MM.1S (cell line): ENCODE data around the gene CDC14A.

ENCODE experiments used
- DNase-seq: peaks from one replicate; pipeline ENCODE4 v3.0.0-alpha.2; 2015
- H2AFZ ChIP-seq: fragments of 300-600 bp; sonication (generic); 2 replicates; pipeline ENCODE4 v1.6.0; 2016; ENCODE audit warnings: antibody characterized with exemption, low read length
- H3F3A ChIP-seq: fragments of 300-600 bp; sonication (generic); 2 replicates; pipeline ENCODE4 v1.6.1; 2016; ENCODE audit warnings: mild to moderate bottlenecking, antibody characterized with exemption, low read length, moderate library complexity, mixed read lengths; ENCODE audit not compliant: insufficient read depth
- H3K27ac ChIP-seq: fragments of 300-600 bp; sonication (generic); 2 replicates; pipeline ENCODE4 v1.5.1; 2016; ENCODE audit warnings: mild to moderate bottlenecking, low read length
- H3K27me3 ChIP-seq: fragments of 300-600 bp; sonication (generic); replicated peaks from 2 replicates; pipeline ENCODE4 v1.6.0; 2016; ENCODE audit warnings: low read length; ENCODE audit not compliant: insufficient read depth
- H3K36me3 ChIP-seq: fragments of 300-600 bp; sonication (generic); replicated peaks from 2 replicates; pipeline ENCODE4 v1.6.1; 2016; ENCODE audit warnings: mild to moderate bottlenecking, low read length, mixed read lengths; ENCODE audit not compliant: insufficient read depth
- H3K4me1 ChIP-seq: fragments of 300-600 bp; sonication (generic); 2 replicates; pipeline ENCODE4 v1.6.1; 2016; ENCODE audit warnings: low read length, mixed read lengths
- H3K4me2 ChIP-seq: fragments of 300-600 bp; sonication (generic); 2 replicates; pipeline ENCODE4 v1.6.0; 2016; ENCODE audit warnings: low read depth, low read length
- H3K4me3 ChIP-seq: fragments of 300-600 bp; sonication (generic); 2 replicates; pipeline ENCODE4 v1.5.1; 2016; ENCODE audit warnings: low read length, mixed read lengths
- H3K79me2 ChIP-seq: fragments of 300-600 bp; sonication (generic); 2 replicates; pipeline ENCODE4 v1.6.1; 2016; ENCODE audit warnings: mixed run types, low read length, mixed read lengths
- H3K9ac ChIP-seq: fragments of 300-600 bp; sonication (generic); 2 replicates; pipeline ENCODE4 v1.6.1; 2016; ENCODE audit warnings: low read length, mixed read lengths
- H3K9me2 ChIP-seq: fragments of 300-600 bp; sonication (generic); replicated peaks from 2 replicates; pipeline ENCODE4 v1.6.1; 2016; ENCODE audit warnings: mild to moderate bottlenecking, low read length, mixed read lengths; ENCODE audit not compliant: insufficient read depth
- H3K9me3 ChIP-seq: fragments of 300-600 bp; sonication (generic); replicated peaks from 2 replicates; pipeline ENCODE4 v1.6.1; 2016; ENCODE audit warnings: mild to moderate bottlenecking, low read length, mixed read lengths; ENCODE audit not compliant: insufficient read depth
- H4K20me1 ChIP-seq: fragments of 300-600 bp; sonication (generic); 2 replicates; pipeline ENCODE4 v1.6.1; 2016; ENCODE audit warnings: mild to moderate bottlenecking, low read length, moderate library complexity, mixed read lengths; ENCODE audit not compliant: insufficient read depth
- CTCF ChIP-seq: fragments of 300-600 bp; sonication (generic); IDR thresholded peaks from 2 replicates; pipeline ENCODE4 v1.5.1; 2016; ENCODE audit warnings: antibody characterized with exemption, low read length, mixed read lengths
- EZH2 ChIP-seq: fragments of 300-600 bp; sonication (generic); optimal IDR thresholded peaks from 2 replicates; pipeline ENCODE3; 2017; ENCODE audit warnings: low read depth, mild to moderate bottlenecking, antibody characterized with exemption, low read length, mixed read lengths
- EZH2phosphoT487 ChIP-seq: fragments of 300-600 bp; sonication (generic); IDR thresholded peaks from 2 replicates; pipeline ENCODE4 v1.6.1; 2018; ENCODE audit warnings: antibody characterized with exemption, low read length

Gene CDC14A

GRCh38 chr1:100510451-100510850 is 158.1 kb downstream of the CDC14A start:
- Histone ChIP-seq H3K79me2 (no peaks in the 10 kb centered on the region), H3K9me2 (no peaks in the 10 kb centered on the region), H3K4me3 (no peak overlapping the region), H3K27me3 (no peaks in the 10 kb centered on the region), H4K20me1 (no peaks in the 10 kb centered on the region), H3K9me3 (no peaks in the 10 kb centered on the region), H3K4me2 (no peak overlapping the region), H3F3A (no peaks in the 10 kb centered on the region), H3K9ac (no peak overlapping the region), H3K4me1 (no peaks in the 10 kb centered on the region), H3K36me3 (no peaks in the 10 kb centered on the region), H2AFZ (no peak overlapping the region), H3K27ac (no peak overlapping the region)
- no peak for DNase-seq
- TF ChIP-seq EZH2phosphoT487 (no peak), EZH2 (no peak), CTCF (no peak)

- TF ChIP-seq CTCF (no peak), EZH2 (no peak), EZH2phosphoT487 (no peak)
- H3K36me3 ChIP-seq: no peaks in the 10 kb centered on the region
- H3K9me2 ChIP-seq: no peaks in the 10 kb centered on the region
- H3K9ac ChIP-seq: no peak overlapping the region
- no peaks in the 10 kb centered on the region for H3F3A ChIP-seq
- no peak overlapping the region for H3K4me3 ChIP-seq
- H2AFZ ChIP-seq: no peak overlapping the region
- H3K4me2 ChIP-seq: no peak overlapping the region
- DNase-seq: no peak
- H3K27ac ChIP-seq: no peak overlapping the region
- H3K4me1 ChIP-seq: no peaks in the 10 kb centered on the region
- no peaks in the 10 kb centered on the region for H3K27me3 ChIP-seq
- no peaks in the 10 kb centered on the region for H4K20me1 ChIP-seq
- H3K9me3 ChIP-seq: no peaks in the 10 kb centered on the region
- H3K79me2 ChIP-seq: no peaks in the 10 kb centered on the region
Measured at GRCh38 chr1:100511058-100511457, 158.8 kb downstream of the CDC14A start.

GRCh38 chr1:100511773-100512172 is 159.5 kb downstream of the CDC14A start:
- H3K4me3 ChIP-seq: no peak overlapping the region
- H3K27me3 ChIP-seq: no peaks in the 10 kb centered on the region
- H3F3A ChIP-seq: no peaks in the 10 kb centered on the region
- TF ChIP-seq EZH2phosphoT487 (no peak), CTCF (no peak), EZH2 (no peak)
- H3K9me2 ChIP-seq: no peaks in the 10 kb centered on the region
- no peaks in the 10 kb centered on the region for H3K9me3 ChIP-seq
- H3K36me3 ChIP-seq: no peaks in the 10 kb centered on the region
- H3K27ac ChIP-seq: no peak overlapping the region
- no peak overlapping the region for H3K4me2 ChIP-seq
- DNase-seq: no peak
- no peaks in the 10 kb centered on the region for H3K79me2 ChIP-seq
- no peak overlapping the region for H3K9ac ChIP-seq
- no peaks in the 10 kb centered on the region for H3K4me1 ChIP-seq
- no peaks in the 10 kb centered on the region for H4K20me1 ChIP-seq
- no peak overlapping the region for H2AFZ ChIP-seq
